Measurements from ENCODE around the gene RAMAC. TPM values are rescaled to one million over a fixed set of nuclear protein-coding genes. Genes with fewer than 3 reads are reported as not detected.

Gene RAMAC
- total RNA-seq, 1 donor from 2014 or later = 12.3 TPM

DNA sequence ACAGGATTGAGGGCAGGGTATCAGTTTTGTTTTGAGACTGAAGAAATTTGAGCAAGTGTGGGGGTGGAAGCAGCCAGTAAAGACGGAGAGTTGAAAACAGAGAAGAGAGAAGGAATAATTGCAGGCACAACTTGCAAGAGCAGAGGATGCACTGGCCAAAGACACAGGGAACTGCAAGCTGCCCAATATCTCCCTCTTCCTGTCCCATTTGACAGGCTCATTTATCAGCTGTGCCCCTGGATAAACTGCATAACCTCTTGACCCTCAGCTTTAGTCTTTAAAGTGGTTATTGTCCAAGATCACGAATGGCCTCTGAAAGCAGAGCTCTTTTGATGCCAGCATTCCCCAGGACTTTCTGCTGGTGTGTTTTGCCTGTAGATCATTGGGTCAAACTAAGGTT lies 5.0 kb upstream of the RAMAC start:
- no peak for TF ChIP-seq POLR2AphosphoS5 (IDR thresholded peaks at IDR 0.05; ENCODE audit: insufficient read depth in 1 of 2, low read depth in 1 of 2)
- TF ChIP-seq POLR2A (IDR thresholded peaks at IDR 0.05) = no peak
- TF ChIP-seq, protein P1, sequence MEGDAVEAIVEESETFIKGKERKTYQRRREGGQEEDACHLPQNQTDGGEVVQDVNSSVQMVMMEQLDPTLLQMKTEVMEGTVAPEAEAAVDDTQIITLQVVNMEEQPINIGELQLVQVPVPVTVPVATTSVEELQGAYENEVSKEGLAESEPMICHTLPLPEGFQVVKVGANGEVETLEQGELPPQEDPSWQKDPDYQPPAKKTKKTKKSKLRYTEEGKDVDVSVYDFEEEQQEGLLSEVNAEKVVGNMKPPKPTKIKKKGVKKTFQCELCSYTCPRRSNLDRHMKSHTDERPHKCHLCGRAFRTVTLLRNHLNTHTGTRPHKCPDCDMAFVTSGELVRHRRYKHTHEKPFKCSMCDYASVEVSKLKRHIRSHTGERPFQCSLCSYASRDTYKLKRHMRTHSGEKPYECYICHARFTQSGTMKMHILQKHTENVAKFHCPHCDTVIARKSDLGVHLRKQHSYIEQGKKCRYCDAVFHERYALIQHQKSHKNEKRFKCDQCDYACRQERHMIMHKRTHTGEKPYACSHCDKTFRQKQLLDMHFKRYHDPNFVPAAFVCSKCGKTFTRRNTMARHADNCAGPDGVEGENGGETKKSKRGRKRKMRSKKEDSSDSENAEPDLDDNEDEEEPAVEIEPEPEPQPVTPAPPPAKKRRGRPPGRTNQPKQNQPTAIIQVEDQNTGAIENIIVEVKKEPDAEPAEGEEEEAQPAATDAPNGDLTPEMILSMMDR (IDR thresholded peaks at IDR 0.05) = no peak
- no peaks in the 10 kb centered on the region for H3K9me3 ChIP-seq
- no peak overlapping the region for H3K4me3 ChIP-seq
- no peak for DNase-seq (ENCODE audit: extremely low spot score in 2 of 2)
- intact Hi-C loops (cut with DNase I) = no loop called here
- no peak overlapping the region for H3K27ac ChIP-seq
- no peaks in the 10 kb centered on the region for H3K27me3 ChIP-seq
- H3K36me3 ChIP-seq = no peaks in the 10 kb centered on the region
- peaks cover 6% of the 10 kb centered on the region for H3K4me1 ChIP-seq

DNA sequence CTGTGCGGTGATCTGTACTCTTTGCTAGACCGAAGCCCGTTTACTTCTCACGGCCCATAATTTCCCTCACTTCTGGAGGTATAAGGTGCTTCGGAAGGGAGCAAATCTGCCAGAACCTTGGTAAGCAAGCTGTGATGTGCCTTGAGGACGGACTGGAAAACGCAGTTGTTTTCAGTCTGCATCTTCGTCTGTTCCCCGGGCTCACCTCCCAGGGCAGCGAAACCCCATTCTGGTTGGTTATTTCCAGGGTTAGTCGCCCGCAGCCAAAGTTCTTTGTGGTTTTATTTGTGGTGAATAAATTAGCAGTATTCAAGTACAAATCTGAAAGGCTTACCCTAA lies 401 bp downstream of the RAMAC start:
- Histone ChIP-seq H3K4me1 (peaks cover 19% of the 10 kb centered on the region), H3K27me3 (no peaks in the 10 kb centered on the region), H3K36me3 (peaks cover 0 to 12% of the 10 kb centered on the region in 2 donors), H3K9me3 (no peaks in the 10 kb centered on the region), H3K27ac (peak overlapping the region; percentile 76), H3K4me3 (peak overlapping the region; percentile 60 to 96)
- DNase-seq (ENCODE audit: extremely low spot score in 2 of 2) = no peak
- intact Hi-C loops (cut with DNase I) = no loop called here
- TF ChIP-seq POLR2A (IDR thresholded peaks at IDR 0.05) (no peak), POLR2AphosphoS5 (IDR thresholded peaks at IDR 0.05; ENCODE audit: insufficient read depth in 1 of 2, low read depth in 1 of 2) (no peak)
- TF ChIP-seq, protein P1 (IDR thresholded peaks at IDR 0.05) = no peak

DNA sequence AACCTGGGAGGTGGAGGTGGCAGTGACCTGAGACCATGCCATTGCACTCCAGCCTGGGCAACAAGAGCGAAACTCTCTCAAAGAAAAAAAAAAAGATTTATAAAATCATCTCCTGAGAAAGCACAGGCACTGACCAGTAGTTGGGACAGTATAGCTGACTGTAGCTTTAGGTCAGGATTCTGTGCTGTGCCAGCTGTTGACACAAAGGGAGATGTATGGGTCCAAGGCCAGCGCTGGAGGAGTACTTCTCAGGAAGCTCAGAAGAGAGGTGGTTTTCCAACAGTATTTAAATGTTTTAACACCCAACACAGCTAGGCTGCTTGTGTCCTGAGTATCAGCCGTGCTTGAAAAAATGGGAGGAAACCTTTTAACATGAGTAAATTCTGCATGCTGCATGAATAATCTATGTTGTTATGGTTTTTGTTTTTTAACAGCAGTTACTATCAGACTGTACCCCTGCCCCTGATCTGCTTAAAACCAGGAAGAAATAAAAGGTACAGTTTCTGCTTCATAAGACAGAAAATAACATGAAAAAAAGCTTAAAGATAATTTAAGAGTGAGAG lies 6.5 kb downstream of the RAMAC start:
- TF ChIP-seq POLR2A (IDR thresholded peaks at IDR 0.05) (no peak), POLR2AphosphoS5 (IDR thresholded peaks at IDR 0.05; ENCODE audit: insufficient read depth in 1 of 2, low read depth in 1 of 2) (no peak)
- TF ChIP-seq, protein P1 (IDR thresholded peaks at IDR 0.05) = no peak
- intact Hi-C loops (cut with DNase I) = no loop called here
- H3K4me3 ChIP-seq = no peak overlapping the region
- peaks cover 2% of the 10 kb centered on the region for H3K4me1 ChIP-seq
- no peaks in the 10 kb centered on the region for H3K9me3 ChIP-seq
- H3K27me3 ChIP-seq = no peaks in the 10 kb centered on the region
- no peak overlapping the region for H3K27ac ChIP-seq
- no peak for DNase-seq (ENCODE audit: extremely low spot score in 2 of 2)
- peaks cover 0 to 12% of the 10 kb centered on the region in 2 donors for H3K36me3 ChIP-seq

DNA sequence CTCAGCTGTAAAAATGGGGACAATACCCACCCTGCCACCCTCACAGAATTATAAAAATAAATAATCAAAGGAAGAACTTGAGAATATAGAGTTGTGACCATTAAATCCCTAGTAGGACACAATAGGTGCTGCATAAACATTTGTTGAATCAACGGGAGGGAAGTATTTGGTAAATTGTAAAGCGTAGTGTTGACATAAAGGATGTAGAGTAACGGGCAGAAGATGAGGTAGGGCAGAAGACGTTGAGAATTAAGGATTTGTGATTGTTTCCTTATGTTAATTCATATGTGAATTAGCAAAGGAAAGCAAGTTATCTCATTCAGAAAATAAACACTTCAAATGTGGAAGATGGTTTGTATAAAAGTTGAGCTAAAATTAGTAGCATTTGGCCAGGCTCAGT lies 7.1 kb downstream of the RAMAC start:
- no peaks in the 10 kb centered on the region for H3K9me3 ChIP-seq
- H3K27me3 ChIP-seq = no peaks in the 10 kb centered on the region
- no peak overlapping the region for H3K27ac ChIP-seq
- H3K4me3 ChIP-seq = no peak overlapping the region
- TF ChIP-seq POLR2A (IDR thresholded peaks at IDR 0.05) (no peak), POLR2AphosphoS5 (IDR thresholded peaks at IDR 0.05; ENCODE audit: insufficient read depth in 1 of 2, low read depth in 1 of 2) (no peak)
- TF ChIP-seq, protein P1 (IDR thresholded peaks at IDR 0.05) = no peak
- H3K36me3 ChIP-seq = peaks cover 0 to 12% of the 10 kb centered on the region in 2 donors
- DNase-seq (ENCODE audit: extremely low spot score in 2 of 2) = no peak
- intact Hi-C loops (cut with DNase I) = no loop called here
- no peaks in the 10 kb centered on the region for H3K4me1 ChIP-seq

DNA sequence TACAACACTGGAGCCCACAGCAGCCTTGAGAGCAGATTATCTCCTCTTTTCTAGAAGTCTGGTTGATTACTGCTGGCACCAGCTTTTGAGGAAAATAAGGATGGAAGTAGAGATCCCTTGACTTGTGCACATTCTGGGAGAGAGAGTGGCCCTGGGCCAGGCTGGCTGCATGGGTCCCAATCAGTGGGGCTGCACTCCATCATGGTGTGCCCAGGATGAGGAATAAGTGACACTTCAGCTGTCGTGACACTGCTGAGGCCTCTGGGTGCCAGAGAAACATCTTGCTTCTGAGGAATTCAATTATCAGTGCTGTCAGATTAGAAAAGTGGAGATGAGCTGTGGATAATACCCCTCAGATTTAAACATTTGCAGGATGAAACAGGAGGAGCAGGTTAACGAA lies 9.1 kb downstream of the RAMAC start:
- no peaks in the 10 kb centered on the region for H3K36me3 ChIP-seq
- no peak overlapping the region for H3K27ac ChIP-seq
- TF ChIP-seq POLR2A (IDR thresholded peaks at IDR 0.05) = no peak
- TF ChIP-seq, protein P1 (IDR thresholded peaks at IDR 0.05) = no peak
- no peak for TF ChIP-seq POLR2AphosphoS5 (IDR thresholded peaks at IDR 0.05; ENCODE audit: insufficient read depth in 1 of 2, low read depth in 1 of 2)
- peak in 1 of 2 donors; percentile 22 for DNase-seq (ENCODE audit: extremely low spot score in 2 of 2)
- H3K9me3 ChIP-seq = no peaks in the 10 kb centered on the region
- peaks cover 6% of the 10 kb centered on the region for H3K4me1 ChIP-seq
- no peak overlapping the region for H3K4me3 ChIP-seq
- intact Hi-C loops (cut with DNase I) = no loop called here
- H3K27me3 ChIP-seq = no peaks in the 10 kb centered on the region

All from vagina (tissue), 2 donors.